Keratinocyte (primary cell): ENCODE data around the gene KMT2B. TPM values are rescaled to one million over a fixed set of nuclear protein-coding genes. Genes with fewer than 3 reads are reported as not detected.

ENCODE experiments used
- DNase-seq: peaks from one replicate; pipeline ENCODE4 v3.0.0-alpha.2; 2011; ENCODE audit warnings: low read depth, missing footprints, low spot score
- FAIRE-seq: peaks from 2 replicates; lab custom pipeline; 2011; peaks lifted over from hg19 to GRCh38; lab: Jason Lieb, UNC
- H2AFZ ChIP-seq: 2 replicates; pipeline ENCODE4 v1.6.0; 2012; ENCODE audit warnings: low read length, control low read depth, inconsistent platforms; ENCODE audit not compliant: control insufficient read depth
- H3K27ac ChIP-seq: 2 replicates; pipeline ENCODE4 v1.5.1; 2011; ENCODE audit warnings: low read length; ENCODE audit not compliant: control insufficient read depth, insufficient read depth
- H3K27me3 ChIP-seq: 3 replicates; pipeline ENCODE4 v1.6.0; 2011; ENCODE audit warnings: low read length; ENCODE audit not compliant: control insufficient read depth, insufficient read depth; ENCODE audit errors: extremely low read depth
- H3K36me3 ChIP-seq, 2 experiments: 2 replicates in 1 of 2; 3 replicates in 1 of 2; pipeline ENCODE4 v1.5.1; 2011; ENCODE audit warnings: low read length in 2 of 2, mild to moderate bottlenecking in 1 of 2; ENCODE audit not compliant: control insufficient read depth in 2 of 2, insufficient read depth in 2 of 2; ENCODE audit errors: extremely low read depth in 1 of 2
- H3K4me1 ChIP-seq: 3 replicates; pipeline ENCODE4 v1.5.1; 2011; ENCODE audit warnings: low read length; ENCODE audit not compliant: control insufficient read depth, insufficient read depth; ENCODE audit errors: extremely low read depth
- H3K4me2 ChIP-seq: 3 replicates; pipeline ENCODE4 v1.6.0; 2011; ENCODE audit warnings: low read depth, low read length; ENCODE audit not compliant: control insufficient read depth, insufficient read depth; ENCODE audit errors: extremely low read depth
- H3K4me3 ChIP-seq, 3 experiments: fragments of 200-600 bp in 1 of 3; sonication (generic) in 1 of 3; 2 replicates in 2 of 3; 3 replicates in 1 of 3; pipeline ENCODE4 v1.5.1; 2011 to 2016; ENCODE audit warnings: low read length in 3 of 3, mild to moderate bottlenecking in 3 of 3, control low read depth in 2 of 3, inconsistent platforms in 1 of 3, low read depth in 1 of 3, mixed read lengths in 1 of 3, mixed run types in 1 of 3, moderate library complexity in 1 of 3; ENCODE audit not compliant: control insufficient read depth in 2 of 3, insufficient read depth in 2 of 3; ENCODE audit errors: extremely low read depth in 1 of 3
- H3K79me2 ChIP-seq: 2 replicates; pipeline ENCODE4 v1.6.0; 2012; ENCODE audit warnings: low read length; ENCODE audit not compliant: control insufficient read depth, insufficient read depth
- H3K9ac ChIP-seq: 3 replicates; pipeline ENCODE4 v1.6.0; 2011; ENCODE audit warnings: low read length; ENCODE audit not compliant: control insufficient read depth, insufficient read depth; ENCODE audit errors: extremely low read depth
- H3K9me1 ChIP-seq: 3 replicates; pipeline ENCODE4 v1.6.0; 2011; ENCODE audit warnings: low read length; ENCODE audit not compliant: control insufficient read depth, insufficient read depth; ENCODE audit errors: extremely low read depth
- H3K9me3 ChIP-seq: 2 replicates; pipeline ENCODE4 v1.5.1; 2012; ENCODE audit warnings: low read depth, low read length; ENCODE audit not compliant: control insufficient read depth
- H4K20me1 ChIP-seq: 3 replicates; pipeline ENCODE4 v1.6.0; 2011; ENCODE audit warnings: low read length; ENCODE audit not compliant: control insufficient read depth, insufficient read depth; ENCODE audit errors: extremely low read depth
- CTCF ChIP-seq, 3 experiments: IDR thresholded peaks in 1 of 3; conservative IDR thresholded peaks in 1 of 3; optimal IDR thresholded peaks in 1 of 3; 2 replicates in 2 of 3; 3 replicates in 1 of 3; pipeline versions ENCODE3 to v1.5.1; 2011; ENCODE audit warnings: low read length in 3 of 3, mild to moderate bottlenecking in 3 of 3, moderate library complexity in 2 of 3, control low read depth in 1 of 3, inconsistent platforms in 1 of 3; ENCODE audit not compliant: insufficient read depth in 2 of 3; ENCODE audit errors: extremely low read depth in 1 of 3
- EZH2 ChIP-seq: IDR thresholded peaks from one replicate; pipeline ENCODE4 v1.6.1; 2012; ENCODE audit warnings: inconsistent platforms, mild to moderate bottlenecking, low read length, moderate library complexity
- dilution Hi-C: fragments of 300-500 bp; cut with MboI; formaldehyde crosslinking; loops from one replicate; pipeline ENCODE4 v1.7.0; 2020; ENCODE audit warnings: low sequenced_read_pairs; ENCODE audit not compliant: extremely low pct_ligation_motif_present
- polyA plus RNA-seq, 5 experiments: library from polyadenylated mRNA; depleted of rRNA in 3 of 5; stranded (reverse) in 3 of 5; stranded (forward) in 1 of 5; unstranded in 1 of 5; fragments of >200 nt; gene quantifications; 1 replicate in 1 of 5; 2 replicates in 3 of 5; 3 replicates in 1 of 5; pipeline versions ENCODE4 v1.2.1 to v1.2.3, GENCODE V29; 2011 to 2012; ENCODE audit warnings: missing spikeins in 2 of 5, low read depth in 1 of 5, low replicate concordance in 1 of 5

The KMT2B gene
- polyA plus RNA-seq, 1 donor (not counting 4 experiments of a cell fraction or from before 2014, with no cell fraction given), result 7.7 TPM

- no peak for TF ChIP-seq CTCF (optimal IDR thresholded peaks at IDR 0.05 in 1 of 3, IDR thresholded peaks at IDR 0.05 in 1 of 3, conservative IDR thresholded peaks at IDR 0.05 in 1 of 3; ENCODE audit: extremely low read depth in 1 of 3, insufficient read depth in 2 of 3, low read length in 3 of 3)
- no peak for TF ChIP-seq EZH2
- Histone ChIP-seq H3K9ac (no peak overlapping the region), H3K4me3 (no peak overlapping the region), H2AFZ (no peak overlapping the region), H3K4me1 (no peaks in the 10 kb centered on the region), H3K36me3 (no peaks in the 10 kb centered on the region), H4K20me1 (peaks cover 2% of the 10 kb centered on the region), H3K9me1 (no peaks in the 10 kb centered on the region), H3K27me3 (no peaks in the 10 kb centered on the region), H3K79me2 (no peaks in the 10 kb centered on the region), H3K4me2 (no peak overlapping the region), H3K27ac (no peak overlapping the region), H3K9me3 (no peaks in the 10 kb centered on the region)
- dilution Hi-C loops, result no loop called here
- FAIRE-seq (no peak), DNase-seq (no peak)
Measured at GRCh38 chr19:35784503-35785338, 66.9 kb downstream of the KMT2B start.

GRCh38 chr19:35785339-35785627, 67.5 kb downstream of the KMT2B start:
- Histone ChIP-seq H2AFZ (no peak overlapping the region), H3K27ac (no peak overlapping the region), H3K9me3 (no peaks in the 10 kb centered on the region), H3K4me2 (no peak overlapping the region), H4K20me1 (peaks cover 2% of the 10 kb centered on the region), H3K4me1 (no peaks in the 10 kb centered on the region), H3K4me3 (no peak overlapping the region), H3K79me2 (no peaks in the 10 kb centered on the region), H3K9me1 (no peaks in the 10 kb centered on the region), H3K9ac (no peak overlapping the region), H3K36me3 (no peaks in the 10 kb centered on the region), H3K27me3 (no peaks in the 10 kb centered on the region)
- FAIRE-seq (no peak), DNase-seq (no peak)
- dilution Hi-C loops, result no loop called here
- TF ChIP-seq EZH2, result no peak
- no peak for TF ChIP-seq CTCF (optimal IDR thresholded peaks at IDR 0.05 in 1 of 3, IDR thresholded peaks at IDR 0.05 in 1 of 3, conservative IDR thresholded peaks at IDR 0.05 in 1 of 3; ENCODE audit: extremely low read depth in 1 of 3, insufficient read depth in 2 of 3, low read length in 3 of 3)
